ENCODE data around the gene MAGOH. TPM values are rescaled to one million over a fixed set of nuclear protein-coding genes. Genes with fewer than 3 reads are reported as not detected.

MAGOH gene
- total and polyA plus RNA-seq, 2 of the 13 experiments (the other 11 are each of a cell fraction or from before 2014, with no cell fraction given), result 24.1 to 87.0 TPM

GRCh38 chr1:53183095-53183990, 55.0 kb downstream of the MAGOH start (continued):
- TF ChIP-seq, protein P1, sequence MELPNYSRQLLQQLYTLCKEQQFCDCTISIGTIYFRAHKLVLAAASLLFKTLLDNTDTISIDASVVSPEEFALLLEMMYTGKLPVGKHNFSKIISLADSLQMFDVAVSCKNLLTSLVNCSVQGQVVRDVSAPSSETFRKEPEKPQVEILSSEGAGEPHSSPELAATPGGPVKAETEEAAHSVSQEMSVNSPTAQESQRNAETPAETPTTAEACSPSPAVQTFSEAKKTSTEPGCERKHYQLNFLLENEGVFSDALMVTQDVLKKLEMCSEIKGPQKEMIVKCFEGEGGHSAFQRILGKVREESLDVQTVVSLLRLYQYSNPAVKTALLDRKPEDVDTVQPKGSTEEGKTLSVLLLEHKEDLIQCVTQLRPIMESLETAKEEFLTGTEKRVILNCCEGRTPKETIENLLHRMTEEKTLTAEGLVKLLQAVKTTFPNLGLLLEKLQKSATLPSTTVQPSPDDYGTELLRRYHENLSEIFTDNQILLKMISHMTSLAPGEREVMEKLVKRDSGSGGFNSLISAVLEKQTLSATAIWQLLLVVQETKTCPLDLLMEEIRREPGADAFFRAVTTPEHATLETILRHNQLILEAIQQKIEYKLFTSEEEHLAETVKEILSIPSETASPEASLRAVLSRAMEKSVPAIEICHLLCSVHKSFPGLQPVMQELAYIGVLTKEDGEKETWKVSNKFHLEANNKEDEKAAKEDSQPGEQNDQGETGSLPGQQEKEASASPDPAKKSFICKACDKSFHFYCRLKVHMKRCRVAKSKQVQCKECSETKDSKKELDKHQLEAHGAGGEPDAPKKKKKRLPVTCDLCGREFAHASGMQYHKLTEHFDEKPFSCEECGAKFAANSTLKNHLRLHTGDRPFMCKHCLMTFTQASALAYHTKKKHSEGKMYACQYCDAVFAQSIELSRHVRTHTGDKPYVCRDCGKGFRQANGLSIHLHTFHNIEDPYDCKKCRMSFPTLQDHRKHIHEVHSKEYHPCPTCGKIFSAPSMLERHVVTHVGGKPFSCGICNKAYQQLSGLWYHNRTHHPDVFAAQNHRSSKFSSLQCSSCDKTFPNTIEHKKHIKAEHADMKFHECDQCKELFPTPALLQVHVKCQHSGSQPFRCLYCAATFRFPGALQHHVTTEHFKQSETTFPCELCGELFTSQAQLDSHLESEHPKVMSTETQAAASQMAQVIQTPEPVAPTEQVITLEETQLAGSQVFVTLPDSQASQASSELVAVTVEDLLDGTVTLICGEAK (IDR thresholded peaks at IDR 0.05), result peak; percentile 99
- TF ChIP-seq, protein P1 (CRISPR knock-in tag; IDR thresholded peaks at IDR 0.05), result peak; percentile 100
- TF ChIP-seq MLXIP (CRISPR knock-in tag; IDR thresholded peaks at IDR 0.05; ENCODE audit: borderline replicate concordance) (peak; percentile 90), ZNF556 (CRISPR knock-in tag; IDR thresholded peaks at IDR 0.05; ENCODE audit: borderline replicate concordance) (peak; percentile 55; the same call in 1 of the 2 replicates), DMAP1 (CRISPR knock-in tag; IDR thresholded peaks at IDR 0.05) (peak; percentile 85), ZNF503 (CRISPR knock-in tag; IDR thresholded peaks at IDR 0.05) (peak; percentile 98), PAF1 (CRISPR knock-in tag; IDR thresholded peaks at IDR 0.05) (no peak), ZNF207 (IDR thresholded peaks at IDR 0.05; ENCODE audit: borderline replicate concordance) (no peak)
- TF ChIP-seq, protein P2, sequence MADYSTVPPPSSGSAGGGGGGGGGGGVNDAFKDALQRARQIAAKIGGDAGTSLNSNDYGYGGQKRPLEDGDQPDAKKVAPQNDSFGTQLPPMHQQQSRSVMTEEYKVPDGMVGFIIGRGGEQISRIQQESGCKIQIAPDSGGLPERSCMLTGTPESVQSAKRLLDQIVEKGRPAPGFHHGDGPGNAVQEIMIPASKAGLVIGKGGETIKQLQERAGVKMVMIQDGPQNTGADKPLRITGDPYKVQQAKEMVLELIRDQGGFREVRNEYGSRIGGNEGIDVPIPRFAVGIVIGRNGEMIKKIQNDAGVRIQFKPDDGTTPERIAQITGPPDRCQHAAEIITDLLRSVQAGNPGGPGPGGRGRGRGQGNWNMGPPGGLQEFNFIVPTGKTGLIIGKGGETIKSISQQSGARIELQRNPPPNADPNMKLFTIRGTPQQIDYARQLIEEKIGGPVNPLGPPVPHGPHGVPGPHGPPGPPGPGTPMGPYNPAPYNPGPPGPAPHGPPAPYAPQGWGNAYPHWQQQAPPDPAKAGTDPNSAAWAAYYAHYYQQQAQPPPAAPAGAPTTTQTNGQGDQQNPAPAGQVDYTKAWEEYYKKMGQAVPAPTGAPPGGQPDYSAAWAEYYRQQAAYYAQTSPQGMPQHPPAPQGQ (CRISPR knock-in tag; IDR thresholded peaks at IDR 0.05; ENCODE audit: borderline replicate concordance), result no peak
- TF ChIP-seq, protein P3, sequence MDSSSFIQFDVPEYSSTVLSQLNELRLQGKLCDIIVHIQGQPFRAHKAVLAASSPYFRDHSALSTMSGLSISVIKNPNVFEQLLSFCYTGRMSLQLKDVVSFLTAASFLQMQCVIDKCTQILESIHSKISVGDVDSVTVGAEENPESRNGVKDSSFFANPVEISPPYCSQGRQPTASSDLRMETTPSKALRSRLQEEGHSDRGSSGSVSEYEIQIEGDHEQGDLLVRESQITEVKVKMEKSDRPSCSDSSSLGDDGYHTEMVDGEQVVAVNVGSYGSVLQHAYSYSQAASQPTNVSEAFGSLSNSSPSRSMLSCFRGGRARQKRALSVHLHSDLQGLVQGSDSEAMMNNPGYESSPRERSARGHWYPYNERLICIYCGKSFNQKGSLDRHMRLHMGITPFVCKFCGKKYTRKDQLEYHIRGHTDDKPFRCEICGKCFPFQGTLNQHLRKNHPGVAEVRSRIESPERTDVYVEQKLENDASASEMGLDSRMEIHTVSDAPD (CRISPR knock-in tag; IDR thresholded peaks at IDR 0.05), result no peak

Data from HepG2 (cell line).